ENCODE measurements around the gene RBM4B.

DNA sequence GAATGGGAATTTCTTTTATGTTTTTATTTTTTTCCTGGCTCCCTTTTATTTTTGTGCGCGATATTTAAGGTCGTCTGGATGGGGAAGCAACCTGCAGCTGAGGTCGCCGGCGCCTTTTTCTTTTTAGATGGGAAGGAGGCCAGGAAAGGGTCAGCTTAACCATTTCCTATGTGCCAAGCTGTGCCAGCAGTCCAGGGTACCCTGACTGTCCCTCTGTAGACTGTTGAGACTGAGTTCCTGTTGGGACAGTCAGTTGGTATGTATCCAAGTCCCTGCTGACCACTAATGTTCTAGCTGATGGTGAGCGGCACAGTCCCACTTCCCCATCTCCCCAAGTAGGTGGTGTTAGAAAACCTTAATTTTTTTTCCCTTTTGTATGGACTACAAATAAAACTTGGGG lies 50.8 kb downstream of the RBM4B start:
- TF ChIP-seq, protein P1, sequence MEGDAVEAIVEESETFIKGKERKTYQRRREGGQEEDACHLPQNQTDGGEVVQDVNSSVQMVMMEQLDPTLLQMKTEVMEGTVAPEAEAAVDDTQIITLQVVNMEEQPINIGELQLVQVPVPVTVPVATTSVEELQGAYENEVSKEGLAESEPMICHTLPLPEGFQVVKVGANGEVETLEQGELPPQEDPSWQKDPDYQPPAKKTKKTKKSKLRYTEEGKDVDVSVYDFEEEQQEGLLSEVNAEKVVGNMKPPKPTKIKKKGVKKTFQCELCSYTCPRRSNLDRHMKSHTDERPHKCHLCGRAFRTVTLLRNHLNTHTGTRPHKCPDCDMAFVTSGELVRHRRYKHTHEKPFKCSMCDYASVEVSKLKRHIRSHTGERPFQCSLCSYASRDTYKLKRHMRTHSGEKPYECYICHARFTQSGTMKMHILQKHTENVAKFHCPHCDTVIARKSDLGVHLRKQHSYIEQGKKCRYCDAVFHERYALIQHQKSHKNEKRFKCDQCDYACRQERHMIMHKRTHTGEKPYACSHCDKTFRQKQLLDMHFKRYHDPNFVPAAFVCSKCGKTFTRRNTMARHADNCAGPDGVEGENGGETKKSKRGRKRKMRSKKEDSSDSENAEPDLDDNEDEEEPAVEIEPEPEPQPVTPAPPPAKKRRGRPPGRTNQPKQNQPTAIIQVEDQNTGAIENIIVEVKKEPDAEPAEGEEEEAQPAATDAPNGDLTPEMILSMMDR (IDR thresholded peaks at IDR 0.05; ENCODE audit: low read length) = no peak
- TF ChIP-seq EZH2 (optimal IDR thresholded peaks at IDR 0.05; ENCODE audit: low read depth, low read length) = no peak
